ENCODE data around the gene HSP90B1.

GRCh38 chr12:103930787-103931735 lies 851 bp downstream of the HSP90B1 start:
- TF ChIP-seq EZH2phosphoT487 (IDR thresholded peaks at IDR 0.05; ENCODE audit: borderline replicate concordance): no peak
- no peak for TF ChIP-seq CTCF (conservative IDR thresholded peaks at IDR 0.05; ENCODE audit: low read length)
